Islet of Langerhans (tissue), 1 donor: ENCODE measurements around the gene SLFN14.
"Not testable (repeated sequence)": the region's sequence is repeated elsewhere in the genome, so short reads cannot be mapped to it uniquely, and the experiment has no call there.

Source experiments
- FAIRE-seq: peaks from one replicate; lab custom pipeline; 2011; peaks lifted over from hg19 to GRCh38; lab: Jason Lieb, UNC

Gene SLFN14

GRCh38 chr17:35560703-35561102, at the start of gene SLFN14:
TSS of gene SLFN14 (minus strand) at chr17:35560819. CDS start at chr17:35558062, 2,757 bp downstream.
- FAIRE-seq: no peak

- FAIRE-seq: no peak
Observed at GRCh38 chr17:35609831-35610230, 49.2 kb upstream of the SLFN14 start.

- FAIRE-seq: no peak
Observed at GRCh38 chr17:35607239-35607847, 46.7 kb upstream of the SLFN14 start.

GRCh38 chr17:35605678-35606077, 45.1 kb upstream of the SLFN14 start:
- no peak for FAIRE-seq

GRCh38 chr17:35603674-35604073, 43.1 kb upstream of the SLFN14 start:
- FAIRE-seq: no peak

DNA sequence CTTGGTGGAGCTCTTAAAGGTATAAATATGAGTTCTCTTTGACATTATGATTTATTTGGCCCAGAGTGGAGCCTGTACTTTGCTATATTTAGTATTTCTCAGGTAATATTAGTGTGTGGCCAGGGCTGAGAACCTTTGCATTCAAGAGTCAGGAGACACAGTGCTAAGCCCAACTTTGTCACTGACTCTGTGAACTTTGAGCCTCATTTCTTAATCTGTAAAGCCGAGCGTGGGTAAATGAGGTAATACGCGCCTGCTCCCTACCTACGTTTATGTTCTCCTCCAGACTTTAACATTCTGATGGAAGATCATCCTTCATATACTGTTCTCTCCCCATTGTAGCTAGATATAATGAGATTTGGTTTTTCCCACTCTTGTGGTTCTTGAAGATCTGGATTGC, 37.0 kb upstream of the SLFN14 start:
- FAIRE-seq: no peak

- FAIRE-seq: no peak
Observed at GRCh38 chr17:35596530-35597233, 36.1 kb upstream of the SLFN14 start.

DNA sequence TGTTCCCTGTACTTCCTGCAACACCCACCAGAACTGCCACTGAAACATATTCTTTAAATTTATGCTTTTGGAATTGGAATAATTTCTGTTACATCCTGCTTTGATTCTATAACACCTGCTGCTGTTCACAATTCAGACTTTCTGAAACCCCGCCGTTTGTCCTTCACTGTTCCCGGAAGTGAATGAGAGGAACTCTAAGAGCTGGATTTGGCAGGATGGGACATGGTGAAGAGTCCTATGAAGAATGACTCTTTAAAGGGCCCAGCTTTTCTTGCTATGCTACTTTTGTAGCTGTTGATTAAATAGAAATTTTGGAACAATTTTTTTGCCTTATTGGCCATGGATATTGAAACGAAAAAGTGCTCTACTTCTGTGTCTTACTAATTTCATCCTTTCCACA, 35.5 kb upstream of the SLFN14 start:
- no peak for FAIRE-seq

- no peak for FAIRE-seq
Observed at GRCh38 chr17:35588196-35588920, 27.7 kb upstream of the SLFN14 start.

GRCh38 chr17:35587074-35587961, 26.7 kb upstream of the SLFN14 start, which contains the start of gene AP2B1:
TSS of gene AP2B1 (plus strand) at chr17:35587322. CDS start at chr17:35594031, 6,709 bp downstream.
- FAIRE-seq: peak; percentile 86

DNA sequence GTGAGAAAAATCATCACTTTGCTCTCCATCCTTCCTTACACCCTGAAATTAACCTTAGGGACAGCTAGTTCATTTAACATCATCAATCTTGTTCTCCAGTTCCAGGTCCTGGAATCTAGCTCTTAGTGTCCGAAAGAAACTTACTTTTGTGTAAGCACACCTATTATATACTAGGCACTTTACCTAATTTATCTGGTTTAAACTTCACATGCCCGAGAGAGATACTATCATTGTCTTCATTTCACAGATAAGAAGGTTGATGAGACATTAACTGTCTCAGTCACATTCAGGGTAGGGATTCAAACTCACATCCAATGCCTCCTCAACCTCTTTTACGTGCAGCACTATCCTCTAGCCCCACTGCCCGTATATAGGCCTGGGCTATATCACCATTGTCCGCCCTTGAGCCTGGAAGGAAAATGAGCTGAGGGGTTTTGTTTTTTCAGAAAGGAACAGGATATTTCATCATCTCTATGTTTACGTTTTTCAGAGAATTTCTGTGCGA, 26.0 kb upstream of the SLFN14 start:
- no peak for FAIRE-seq

DNA sequence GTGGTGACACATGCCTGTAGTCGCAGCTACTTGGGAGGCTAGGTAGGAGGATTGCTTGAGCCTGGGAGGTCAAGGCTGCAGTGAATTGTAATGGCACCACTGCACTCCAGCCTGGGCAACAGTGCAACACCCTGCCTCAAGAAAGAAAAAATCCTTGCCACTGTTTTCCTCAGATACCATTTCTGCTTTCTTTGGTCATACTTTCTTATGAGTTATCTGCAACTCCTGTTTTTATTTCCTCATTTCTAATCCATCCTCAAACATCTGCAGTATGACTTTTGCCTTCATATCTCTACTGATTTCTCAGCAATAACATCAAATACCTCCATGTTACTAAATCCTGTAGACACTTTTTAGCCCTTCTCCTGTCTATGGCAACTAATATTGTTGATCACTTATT, 23.4 kb upstream of the SLFN14 start:
- FAIRE-seq: no peak

DNA sequence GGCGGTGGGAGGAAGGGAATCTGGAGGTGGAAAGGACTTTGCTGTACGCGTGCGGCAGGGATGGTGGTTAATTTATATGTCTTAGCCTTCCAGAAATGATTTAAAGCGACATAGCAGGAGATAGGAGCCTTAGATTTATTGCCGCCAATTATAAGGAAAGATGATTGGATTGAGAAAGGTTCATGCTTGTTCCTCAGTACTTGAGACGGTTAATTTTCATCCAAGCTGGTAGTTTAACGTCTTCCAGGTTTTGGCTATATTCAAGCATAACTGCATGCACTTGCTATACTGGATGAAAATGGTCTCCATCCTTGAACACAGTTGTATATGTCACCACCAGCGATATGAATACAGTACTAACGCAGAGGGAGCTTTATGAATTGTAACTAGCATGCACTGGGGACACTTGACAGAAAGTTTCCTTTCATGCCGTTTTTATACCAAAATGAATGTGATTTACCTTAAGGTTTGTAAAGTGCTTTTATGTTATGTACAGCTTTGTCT, 18.4 kb upstream of the SLFN14 start:
- no peak for FAIRE-seq

DNA sequence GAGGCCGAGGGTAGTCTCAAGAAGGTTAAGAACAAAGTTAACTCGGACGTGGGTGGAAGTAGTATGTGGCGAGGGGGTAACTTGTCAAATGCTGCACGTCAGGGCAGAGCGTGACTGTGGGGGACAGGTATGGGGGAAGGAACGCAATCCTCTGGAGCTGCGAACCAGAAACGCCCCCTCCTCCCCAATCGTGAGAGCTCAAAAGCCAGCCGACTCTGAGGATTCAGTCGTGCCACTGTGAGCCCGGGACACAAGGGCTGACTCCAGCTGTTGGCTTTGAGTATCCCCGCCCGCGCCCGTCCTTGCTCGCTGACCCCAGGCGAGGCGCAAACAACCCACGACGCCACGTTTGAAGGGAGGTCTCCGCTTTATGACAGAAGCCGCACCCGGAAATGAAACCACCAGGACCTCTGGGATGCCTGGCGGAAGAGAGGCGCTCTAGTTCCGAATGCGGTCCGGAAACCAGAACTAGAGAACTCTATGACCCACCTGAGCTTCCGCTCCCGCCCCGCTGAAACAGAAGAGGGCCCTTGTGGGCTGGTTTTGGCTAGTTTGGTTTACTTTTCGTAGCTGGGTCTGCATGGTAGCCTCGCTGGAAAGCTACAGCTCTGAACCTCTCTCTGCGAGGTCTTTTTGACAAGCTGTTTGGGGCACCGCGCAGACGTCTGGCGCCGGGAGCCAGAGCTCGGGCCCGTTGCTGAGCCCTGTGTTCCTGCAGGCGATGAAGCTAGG, 17.7 kb upstream of the SLFN14 start, which contains the start of gene PEX12:
Gene PEX12 (minus strand): TSS at position 375 of the 732 bp plus-strand sequence. CDS start 550 bp downstream, outside the sequence.
- peak; percentile 9 for FAIRE-seq

DNA sequence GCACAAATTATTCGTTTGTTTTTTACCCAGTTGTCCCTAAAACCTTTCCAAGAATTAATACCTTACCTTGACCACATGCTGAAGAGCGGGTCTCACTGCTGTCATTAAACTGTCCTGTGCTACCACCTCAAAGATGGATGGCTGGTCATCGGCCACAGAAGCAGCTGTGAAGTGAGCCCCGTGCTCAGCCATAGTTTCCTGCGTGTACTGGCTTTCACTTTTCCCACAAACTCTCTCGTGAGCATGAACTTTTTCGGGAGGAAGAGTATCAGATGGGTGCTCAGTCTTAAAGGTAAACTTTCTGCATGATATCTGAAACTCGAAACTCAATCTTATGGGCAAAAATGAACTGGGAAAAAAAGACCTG, 17.2 kb upstream of the SLFN14 start:
- FAIRE-seq: no peak

GRCh38 chr17:35575759-35576158, 15.1 kb upstream of the SLFN14 start:
- no peak for FAIRE-seq

GRCh38 chr17:35569405-35569804, 8.8 kb upstream of the SLFN14 start:
- FAIRE-seq: no peak

- no peak for FAIRE-seq
Observed at GRCh38 chr17:35568561-35568960, 7.9 kb upstream of the SLFN14 start.

DNA sequence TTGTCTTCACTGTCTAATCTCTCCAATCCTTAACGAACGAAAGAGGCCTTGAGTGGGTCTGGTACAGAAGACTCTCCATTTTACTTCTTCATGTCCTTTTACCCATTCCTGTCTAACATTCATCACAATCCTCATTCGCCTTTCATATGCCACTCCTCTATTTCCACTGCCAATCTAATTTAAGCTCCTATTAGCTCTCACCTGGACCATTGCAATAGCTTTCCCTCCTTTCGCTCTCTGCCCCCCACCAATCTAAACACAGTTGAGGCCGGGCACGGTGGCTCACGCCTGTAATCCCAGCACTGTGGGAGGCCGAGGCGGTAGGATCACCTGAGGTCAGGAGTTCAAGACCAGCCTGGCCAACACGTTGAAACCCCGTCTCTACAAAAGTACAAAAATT, 6.3 kb upstream of the SLFN14 start:
- no peak for FAIRE-seq

DNA sequence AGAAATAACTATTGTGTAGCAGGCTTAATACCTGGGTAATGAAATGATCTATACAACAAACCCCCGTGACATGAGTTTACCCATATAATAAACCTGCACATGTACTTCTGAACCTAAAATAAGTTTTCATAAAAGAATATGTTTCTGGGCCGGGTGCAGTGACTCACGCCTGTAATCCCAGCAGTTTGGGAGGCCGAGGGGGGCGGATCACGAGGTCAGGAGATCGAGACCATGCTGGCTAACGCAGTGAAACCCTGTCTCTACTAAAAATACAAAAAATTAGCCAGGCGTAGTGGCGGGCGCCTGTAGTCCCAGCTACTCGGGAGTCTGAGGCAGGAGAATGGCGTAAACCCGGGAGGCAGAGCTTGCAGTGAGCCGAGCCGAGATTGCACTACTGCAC, 2.6 kb upstream of the SLFN14 start:
- FAIRE-seq: not testable (repeated sequence)
